Caki2 (cell line): ENCODE measurements around the gene UBE2U. TPM values are rescaled to one million over a fixed set of nuclear protein-coding genes. Genes with fewer than 3 reads are reported as not detected.
"Not testable (repeated sequence)": the region's sequence is repeated elsewhere in the genome, so short reads cannot be mapped to it uniquely, and the experiment has no call there.

Experiments used
- DNase-seq: peaks from one replicate; pipeline ENCODE4 v3.0.0-alpha.2; 2015; ENCODE audit warnings: low read depth
- in situ Hi-C: cut with HindIII; loops from 2 replicates; pipeline ENCODE4 v1.10.0; 2016; ENCODE audit warnings: low sequenced_read_pairs, low pct_unique_long_range_greater_than_20kb, mixed read lengths
- total RNA-seq: library from RNA; depleted of rRNA; stranded (reverse); fragments of >200 nt; shearing (Covaris generic); gene quantifications from 2 replicates; pipeline ENCODE4 v1.2.3, GENCODE V29; 2014; ENCODE audit warnings: low replicate concordance

Gene UBE2U
- total RNA-seq, 1 experiment from 2014 or later: not detected

GRCh38 chr1:64186138-64186897, 17.1 kb upstream of the UBE2U start:
- in situ Hi-C loops: no loop called here
- peak; percentile 64 for DNase-seq

- in situ Hi-C loops: no loop called here
- no peak for DNase-seq
Measured at GRCh38 chr1:64186898-64187280, 16.5 kb upstream of the UBE2U start.

GRCh38 chr1:64187646-64188045, 15.8 kb upstream of the UBE2U start:
- DNase-seq: no peak
- in situ Hi-C loops: no loop called here

- in situ Hi-C loops: no loop called here
- DNase-seq: no peak
Measured at GRCh38 chr1:64192290-64192689, 11.1 kb upstream of the UBE2U start.

GRCh38 chr1:64194168-64195080, 9.0 kb upstream of the UBE2U start:
- DNase-seq: no peak
- in situ Hi-C loops: no loop called here

- in situ Hi-C loops: no loop called here
- no peak for DNase-seq
Measured at GRCh38 chr1:64195081-64195395, 8.4 kb upstream of the UBE2U start.

- no peak for DNase-seq
Measured at GRCh38 chr1:64196074-64196870, 7.2 kb upstream of the UBE2U start.

GRCh38 chr1:64197076-64197475, 6.3 kb upstream of the UBE2U start:
- DNase-seq: no peak
- in situ Hi-C loops: no loop called here

More at GRCh38 chr1:64196074-64196870, 7.2 kb upstream of the UBE2U start:
- in situ Hi-C loops: no loop called here

- DNase-seq: no peak
- in situ Hi-C loops: no loop called here
Measured at GRCh38 chr1:64199154-64199553, 4.3 kb upstream of the UBE2U start.

- DNase-seq: no peak
- in situ Hi-C loops: no loop called here
Measured at GRCh38 chr1:64200064-64200463, 3.4 kb upstream of the UBE2U start.

- no peak for DNase-seq
- in situ Hi-C loops: no loop called here
Measured at GRCh38 chr1:64209221-64209620, 5.8 kb downstream of the UBE2U start.

GRCh38 chr1:64212031-64212430, 8.6 kb downstream of the UBE2U start:
- DNase-seq: no peak
- in situ Hi-C loops: no loop called here

GRCh38 chr1:64215576-64215975, 12.2 kb downstream of the UBE2U start:
- in situ Hi-C loops: no loop called here
- peak; percentile 86 for DNase-seq

- DNase-seq: no peak
- in situ Hi-C loops: no loop called here
Measured at GRCh38 chr1:64220241-64220640, 16.8 kb downstream of the UBE2U start.

- DNase-seq: peak; percentile 60
- in situ Hi-C loops: no loop called here
Measured at GRCh38 chr1:64223329-64224151, 20.1 kb downstream of the UBE2U start.

GRCh38 chr1:64224236-64224635, 20.8 kb downstream of the UBE2U start:
- in situ Hi-C loops, DNase-seq: not testable (repeated sequence)

GRCh38 chr1:64228167-64228957, 24.9 kb downstream of the UBE2U start:
- in situ Hi-C loops: loop anchor here (25.0 kb wide), 1 partner anchor 541 kb away; no protein-coding TSS in a partner anchor
- no peak for DNase-seq
